NCI-H2029 treated with DMSO at 0.1 percent for 48 hours (cell line): ENCODE measurements around the gene ERGIC2.
A peak's percentile ranks its signal among the peaks of the same experiment; 100 is the strongest.

Source experiments
- DNase-seq: peaks from one replicate; lab custom pipeline; 2025; lab: John Stamatoyannopoulos, UW

Gene ERGIC2

DNA sequence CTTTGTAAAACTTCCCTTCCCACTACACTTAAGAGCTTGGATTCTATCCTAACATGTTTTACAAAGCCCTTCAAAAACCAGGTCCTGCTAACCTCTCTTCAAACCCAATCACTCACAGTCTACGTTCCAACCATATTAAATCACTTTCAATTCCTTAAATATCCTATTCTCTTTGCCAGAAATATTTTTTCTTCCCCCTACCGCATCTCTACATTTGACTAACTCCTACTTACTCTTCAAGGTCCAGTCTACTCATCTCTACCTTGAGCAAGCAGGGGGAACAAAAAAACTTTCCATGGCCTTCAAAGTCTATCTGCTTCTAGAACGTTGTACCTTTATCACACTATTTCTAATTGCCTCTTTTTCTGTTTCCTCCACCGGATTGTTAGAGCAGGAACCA is 6.1 kb downstream of the ERGIC2 start:
- DNase-seq: no peak

DNA sequence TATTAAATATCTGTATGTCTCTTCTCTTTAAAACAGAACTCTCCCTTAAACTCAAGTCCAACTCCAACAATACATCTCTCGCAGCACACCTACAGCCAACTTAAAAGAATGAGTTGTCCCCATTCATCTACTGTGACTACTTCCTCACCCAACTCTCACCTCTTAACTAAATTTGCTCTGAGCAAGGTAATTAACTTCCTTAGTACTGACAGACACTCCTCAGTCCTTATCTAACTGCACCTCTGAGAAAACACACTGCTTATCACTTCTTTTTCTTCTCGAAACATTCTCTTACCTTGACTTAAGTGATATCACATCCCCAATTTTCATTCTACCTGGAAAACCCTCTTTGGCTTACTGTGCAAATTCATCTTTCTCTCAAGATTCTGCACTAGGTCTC is 7.0 kb downstream of the ERGIC2 start:
- DNase-seq: no peak

DNA sequence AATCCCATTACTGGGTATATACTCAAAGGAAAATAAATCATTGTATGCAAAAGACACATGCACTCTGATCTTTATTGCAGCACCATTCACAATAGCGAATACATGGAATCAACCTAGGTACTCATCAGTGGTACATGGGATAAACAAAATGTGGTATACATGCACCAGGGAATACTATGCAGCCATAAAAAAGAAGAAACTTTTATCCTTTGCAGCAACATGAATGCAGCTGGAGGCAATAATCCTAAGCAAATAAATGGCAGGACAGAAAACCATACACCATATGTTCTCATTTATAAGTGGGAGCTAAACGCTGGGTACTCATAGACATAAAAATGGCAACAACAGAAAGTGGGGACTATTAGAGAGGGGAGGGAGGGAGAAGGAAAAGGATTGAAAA is 15.9 kb downstream of the ERGIC2 start:
- DNase-seq: no peak

DNA sequence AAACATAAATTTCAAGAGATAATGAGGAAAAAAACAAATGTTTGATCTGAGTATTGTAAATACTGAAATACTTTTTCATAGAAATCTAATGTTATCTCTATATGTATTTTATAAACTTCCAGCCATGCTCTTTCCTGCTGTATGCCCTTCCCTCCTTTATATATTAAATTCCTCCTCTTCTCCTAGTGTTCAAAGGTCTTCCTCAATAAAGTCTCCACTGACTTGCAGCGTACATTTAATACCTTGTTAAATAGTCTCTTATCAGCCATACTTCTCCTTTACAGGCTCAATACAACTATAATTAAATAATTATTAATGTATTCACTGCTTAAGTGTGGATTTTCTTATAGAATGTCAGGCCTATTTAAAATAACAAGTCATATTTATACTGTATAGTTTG is 26.0 kb downstream of the ERGIC2 start:
- DNase-seq: no peak

DNA sequence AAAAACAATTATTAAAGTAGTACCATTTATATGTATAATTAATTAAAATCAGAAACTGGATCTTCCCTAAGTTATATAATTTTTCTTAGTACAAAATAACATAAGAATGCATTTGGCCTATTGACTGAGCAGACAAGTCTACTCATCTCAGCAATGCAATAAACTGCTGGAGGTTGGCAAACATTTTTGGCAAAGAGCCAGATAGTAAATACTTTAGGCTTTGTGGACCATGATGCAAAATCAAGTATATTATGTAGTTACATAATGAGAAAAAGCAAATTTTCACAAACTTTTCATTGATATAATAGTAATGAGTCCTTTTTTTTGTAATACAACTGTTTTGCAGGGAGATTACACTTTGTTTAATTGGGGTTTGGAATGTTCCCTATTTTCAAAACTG is 30.9 kb downstream of the ERGIC2 start:
- DNase-seq: no peak

DNA sequence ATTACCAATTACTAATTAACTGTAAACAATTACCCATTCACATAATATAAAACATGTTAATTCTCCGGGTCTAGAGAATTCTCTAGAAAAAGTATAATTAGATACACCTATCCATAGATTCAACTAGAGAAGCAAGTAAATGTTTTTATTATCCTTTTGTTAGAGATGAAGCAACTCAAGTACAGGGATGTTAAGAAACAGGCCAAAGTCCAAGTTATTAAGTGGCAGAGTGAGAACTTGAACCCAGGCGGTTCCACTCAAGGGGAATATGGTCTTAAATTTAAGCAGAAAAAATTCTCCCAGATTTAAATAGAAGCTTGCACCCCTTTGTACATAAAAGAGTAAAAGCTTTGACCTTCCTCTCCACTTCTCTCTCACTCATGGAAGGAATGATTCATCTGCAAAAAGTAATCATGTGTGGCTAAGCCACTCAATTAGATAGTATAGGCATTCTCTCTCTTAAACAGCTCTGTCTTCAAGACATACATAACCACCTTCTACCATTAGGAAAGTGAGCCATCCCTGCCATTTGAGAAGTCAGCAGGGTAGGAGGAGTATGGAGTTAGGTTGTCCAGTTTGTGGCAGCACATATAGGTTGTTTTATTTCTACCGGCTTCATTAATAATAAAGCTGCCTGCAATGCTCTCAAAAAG is 34.1 kb downstream of the ERGIC2 start:
- no peak for DNase-seq

DNA sequence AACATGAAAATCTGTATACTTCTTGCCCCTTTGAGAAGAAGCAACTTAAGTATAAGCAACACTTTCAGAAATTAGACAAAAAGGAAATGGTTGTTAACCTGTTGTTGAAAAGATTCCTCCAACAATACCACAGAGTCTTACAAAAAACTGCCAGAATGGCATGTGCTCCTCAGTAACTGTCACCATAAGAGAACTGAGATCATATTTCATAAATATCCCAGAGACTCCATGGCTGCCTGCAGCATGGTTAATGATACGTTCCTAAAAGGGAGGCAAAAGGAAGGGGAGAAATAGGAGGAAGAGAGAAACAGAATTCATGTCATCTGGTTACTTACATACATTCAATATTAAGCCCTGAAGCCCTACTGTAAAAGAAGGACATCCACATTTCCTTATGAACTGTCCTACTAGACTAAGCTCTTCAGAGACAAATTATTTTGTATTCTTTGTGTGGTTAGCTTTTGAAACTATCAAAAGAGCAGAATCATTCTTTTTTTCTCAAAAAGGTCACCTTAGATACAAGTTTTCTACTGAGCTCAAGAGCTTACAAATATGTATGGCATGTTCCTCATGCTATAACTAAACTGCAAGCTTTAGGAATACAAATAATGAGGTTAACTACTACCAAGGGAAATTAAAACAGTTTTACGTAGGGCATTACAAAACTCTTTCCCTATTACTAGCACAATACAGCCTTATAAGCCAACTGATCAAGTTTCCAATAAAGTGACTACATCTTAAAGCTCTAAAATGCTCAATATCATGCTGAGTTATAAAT is 37.8 kb downstream of the ERGIC2 start:
- no peak for DNase-seq

DNA sequence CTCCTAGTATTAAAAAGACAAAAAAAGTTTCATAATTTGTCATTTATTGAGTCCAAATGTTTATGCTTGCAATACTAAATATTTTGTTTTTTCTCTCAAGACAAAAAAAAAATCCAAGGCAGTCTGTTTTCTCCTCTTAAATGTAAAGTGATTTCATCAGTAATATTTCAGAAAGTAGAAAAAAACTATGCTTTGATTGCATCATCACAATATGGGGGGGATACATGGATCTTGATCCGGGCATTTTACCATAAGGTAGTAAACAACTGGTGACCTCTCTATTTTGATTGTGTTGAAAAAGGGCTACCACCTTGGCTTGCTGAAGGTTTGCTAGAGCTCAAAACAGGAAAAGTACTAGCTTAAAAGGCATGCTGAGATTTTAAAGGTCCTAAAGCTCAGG is 43.6 kb downstream of the ERGIC2 start:
- DNase-seq: no peak

DNA sequence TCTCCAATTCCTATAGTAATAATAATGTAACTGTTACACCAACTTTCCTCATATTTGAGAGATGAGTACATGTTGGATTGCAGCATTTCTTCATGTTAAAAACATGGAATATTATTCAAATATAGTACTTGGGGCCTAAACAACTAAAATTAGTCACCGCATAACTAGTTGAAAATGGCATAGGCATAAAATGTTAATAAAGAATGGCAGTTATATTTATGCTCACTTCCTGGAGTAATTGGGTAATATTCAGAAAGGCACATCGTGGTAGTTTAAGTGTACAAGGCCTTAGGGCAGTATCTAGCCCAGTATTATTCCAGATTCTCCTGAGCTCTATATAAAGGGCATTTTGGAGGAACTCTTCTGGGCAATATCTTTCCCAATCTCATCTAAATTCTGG is 46.0 kb downstream of the ERGIC2 start:
- no peak for DNase-seq

DNA sequence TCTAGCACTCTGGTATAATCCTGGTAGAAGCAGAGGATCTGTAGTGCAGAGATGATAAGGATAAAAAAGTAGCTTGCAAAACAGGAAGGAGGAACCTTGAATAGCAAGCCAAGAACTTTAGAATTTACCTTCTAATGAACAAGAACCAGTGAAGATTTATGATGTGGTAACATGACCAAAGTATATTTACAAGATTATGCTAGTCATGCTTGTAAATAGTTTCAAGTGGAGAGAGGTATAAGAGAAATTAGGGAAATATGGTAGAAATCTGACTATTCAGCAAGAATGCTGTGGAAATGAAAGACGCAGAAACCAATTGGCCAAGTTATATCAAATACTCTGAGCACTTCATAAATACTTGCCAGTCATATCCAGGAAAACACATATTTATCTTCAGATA is 47.8 kb downstream of the ERGIC2 start:
- DNase-seq: no peak

DNA sequence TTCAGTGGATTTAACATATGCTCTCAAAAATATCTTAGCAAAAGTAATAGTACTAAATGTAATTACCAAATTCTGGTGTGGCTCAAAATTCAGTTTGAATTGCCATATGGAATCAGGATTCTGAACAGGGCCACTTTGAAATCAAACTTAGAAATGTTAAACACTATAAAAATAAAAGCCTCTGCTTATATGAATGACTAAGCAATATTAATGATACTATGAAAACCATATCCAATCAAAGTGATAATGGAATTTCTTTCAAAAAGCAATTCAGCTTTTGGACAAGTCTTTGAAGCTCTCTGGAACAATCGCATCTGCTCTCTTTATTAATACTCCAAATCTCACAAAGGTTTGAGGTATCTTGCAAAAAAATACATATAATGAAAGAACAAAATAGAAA is 51.6 kb downstream of the ERGIC2 start:
- no peak for DNase-seq

DNA sequence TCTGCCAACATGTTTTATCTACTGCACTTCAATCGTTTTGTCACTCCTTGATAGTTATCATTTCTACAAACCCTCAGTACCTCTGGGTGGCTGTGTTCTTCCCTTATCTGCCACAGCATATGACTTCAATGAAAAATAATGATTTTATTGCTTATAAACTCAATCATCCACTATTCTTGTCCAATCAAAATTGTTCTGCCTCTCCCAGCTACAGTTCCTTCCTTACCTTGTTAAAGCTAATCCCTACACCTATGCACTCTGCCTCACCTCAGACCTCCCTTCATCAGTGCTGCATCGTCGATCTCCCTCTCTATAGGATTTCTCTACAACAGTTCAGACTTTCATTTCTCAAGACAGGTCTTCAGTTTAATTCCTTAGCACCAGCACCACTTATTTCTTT is 58.8 kb downstream of the ERGIC2 start:
- DNase-seq: no peak

DNA sequence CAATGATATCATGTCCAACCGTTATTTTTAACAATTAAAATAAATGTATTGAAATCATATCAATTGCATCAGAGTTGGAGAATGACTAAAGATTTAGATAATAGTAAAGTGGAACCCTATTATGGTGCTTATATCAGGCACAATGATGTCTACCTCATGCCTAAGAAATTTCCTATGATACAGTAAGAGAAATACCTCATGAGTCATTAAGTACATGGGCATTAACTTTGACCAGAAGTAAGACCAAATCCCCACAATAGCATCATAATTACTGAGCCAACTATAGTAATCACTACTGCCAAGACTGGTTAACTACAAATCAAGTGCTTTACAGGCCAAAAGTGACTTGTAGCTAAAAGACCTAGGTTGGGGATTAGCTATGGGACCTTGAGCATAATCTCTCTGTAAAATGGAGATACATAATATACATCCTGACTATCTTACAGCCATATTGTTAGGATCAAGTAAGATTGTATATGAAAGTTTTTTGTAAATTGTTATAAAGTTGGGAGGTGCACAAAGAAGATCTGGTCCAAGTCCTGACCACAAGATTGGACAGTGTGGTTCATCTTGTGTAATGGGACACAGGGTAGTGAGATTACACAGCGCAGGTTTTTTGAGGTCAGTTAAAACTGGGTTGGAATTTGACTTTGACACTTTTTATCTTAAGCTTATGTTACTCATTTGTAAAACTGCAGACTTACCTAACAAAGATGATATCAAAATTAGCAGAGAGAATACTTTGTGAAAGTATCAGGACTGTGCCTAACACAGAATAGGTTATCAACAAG is 60.5 kb downstream of the ERGIC2 start:
- DNase-seq: no peak

DNA sequence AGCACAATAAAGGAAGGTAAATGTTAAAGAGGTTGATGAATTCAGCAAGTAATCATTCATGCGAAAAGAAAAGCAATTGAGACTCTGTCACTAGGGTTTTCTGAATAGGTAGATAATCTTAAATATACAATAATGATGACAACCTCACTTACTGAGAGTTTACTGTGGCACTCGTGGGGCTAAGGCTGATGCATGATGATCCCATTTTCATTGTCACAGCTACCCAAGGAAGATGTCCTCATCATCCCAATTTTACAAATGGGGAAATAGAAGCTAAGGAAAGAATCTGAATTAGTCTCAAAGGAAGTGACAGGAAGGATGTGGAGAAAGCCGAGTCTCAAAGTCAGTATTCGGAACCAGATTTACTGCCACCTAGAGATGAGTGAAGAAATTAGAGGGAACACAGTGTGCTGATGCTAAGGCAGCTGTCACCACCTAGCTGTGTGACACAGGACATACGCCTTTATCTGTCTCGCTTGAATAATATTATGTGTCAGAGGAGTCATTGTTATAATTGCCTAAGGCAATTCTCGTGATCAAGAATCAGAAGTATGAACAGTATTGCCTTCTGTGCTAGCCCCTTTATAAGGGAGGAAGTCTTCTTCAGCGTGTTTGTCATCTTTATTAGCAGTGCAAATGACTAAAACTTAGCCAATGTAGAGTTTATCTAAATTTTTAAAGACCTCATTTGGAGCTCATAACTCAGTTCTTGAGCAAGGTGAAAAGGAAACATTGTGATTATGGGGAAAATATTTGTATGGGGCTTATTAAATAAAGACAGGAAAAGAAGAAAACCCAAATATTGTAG is 63.2 kb downstream of the ERGIC2 start:
- DNase-seq: peak; percentile 44

DNA sequence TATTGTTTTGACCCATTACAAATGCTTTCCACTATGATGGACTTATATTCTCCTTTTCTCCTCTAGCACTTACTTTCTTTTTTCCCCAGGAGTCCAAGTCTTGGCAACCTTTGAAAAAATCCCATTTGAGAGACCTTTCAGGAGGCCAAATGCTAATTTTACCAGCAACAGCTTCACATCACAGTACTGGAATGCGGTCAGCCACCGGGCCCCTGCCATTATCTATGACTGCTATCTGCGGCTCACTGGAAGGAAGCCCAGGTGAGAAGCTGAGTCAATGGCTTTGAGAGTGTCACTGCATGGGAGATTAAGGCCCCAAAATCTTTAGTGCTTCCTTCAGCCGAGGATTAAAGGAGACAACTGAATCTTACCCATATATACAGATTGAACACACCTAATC is 64.2 kb downstream of the ERGIC2 start:
- no peak for DNase-seq

DNA sequence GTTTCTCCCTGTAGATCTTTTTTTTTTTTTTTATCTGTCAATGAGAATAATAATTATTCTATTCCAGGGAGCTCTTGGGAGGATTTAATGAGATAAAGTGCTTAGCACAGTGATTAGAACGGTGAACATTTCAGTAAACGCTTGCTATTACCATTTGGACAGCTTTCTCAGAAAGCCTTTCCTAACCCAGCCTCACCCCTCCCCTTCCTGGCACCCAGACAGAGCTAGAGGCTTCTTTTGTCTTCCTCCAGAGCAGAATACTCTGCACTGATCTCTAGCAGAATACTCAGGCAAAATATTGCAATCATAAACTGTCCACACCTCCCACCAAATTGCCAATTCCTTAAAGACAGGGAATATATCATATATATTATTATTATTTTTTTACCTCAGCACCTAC is 66.6 kb downstream of the ERGIC2 start:
- no peak for DNase-seq

DNA sequence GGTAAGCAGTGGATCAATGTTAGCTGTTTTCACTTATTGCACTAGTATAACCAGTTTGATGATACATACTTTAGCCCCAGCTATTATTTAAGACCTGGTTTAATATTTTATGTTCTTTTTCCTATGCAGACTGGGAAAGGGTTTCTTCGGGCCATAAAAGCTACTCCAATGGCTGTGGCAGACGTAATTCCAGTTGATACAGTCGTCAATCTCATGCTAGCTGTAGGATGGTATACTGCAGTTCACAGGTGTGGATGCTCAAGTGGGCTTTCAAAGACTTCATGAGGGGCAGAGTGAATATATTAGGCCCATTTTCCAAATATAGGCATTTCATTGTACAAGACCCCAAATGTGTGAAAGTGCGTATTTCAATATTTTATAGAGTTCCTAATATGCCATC is 70.1 kb downstream of the ERGIC2 start:
- no peak for DNase-seq

DNA sequence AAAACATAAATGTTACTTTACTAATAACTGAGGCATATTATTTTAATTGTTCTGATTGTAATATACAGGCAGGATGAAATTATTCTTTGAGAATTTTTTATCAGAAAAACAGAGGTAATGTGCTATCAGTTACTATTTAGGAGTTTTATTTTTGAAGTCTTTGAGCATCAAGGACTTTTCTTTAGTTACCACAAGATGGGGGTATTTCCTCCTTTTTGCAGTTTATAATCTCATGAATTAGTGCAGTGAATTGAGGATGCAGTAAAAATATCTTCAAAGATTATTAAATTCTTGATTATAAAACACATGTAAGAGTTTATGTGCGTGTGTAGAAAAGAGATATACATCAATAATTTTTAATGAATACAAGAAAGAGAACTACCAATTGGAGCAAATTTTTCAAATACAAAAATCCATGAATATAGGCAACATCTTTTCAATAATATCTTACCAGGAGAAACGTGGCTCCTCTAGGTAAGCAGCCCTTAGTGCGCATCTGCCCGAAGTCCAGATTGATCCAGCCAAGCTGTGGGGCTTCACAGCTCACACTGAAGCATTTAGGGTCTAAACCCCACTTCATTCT is 71.6 kb downstream of the ERGIC2 start:
- no peak for DNase-seq

DNA sequence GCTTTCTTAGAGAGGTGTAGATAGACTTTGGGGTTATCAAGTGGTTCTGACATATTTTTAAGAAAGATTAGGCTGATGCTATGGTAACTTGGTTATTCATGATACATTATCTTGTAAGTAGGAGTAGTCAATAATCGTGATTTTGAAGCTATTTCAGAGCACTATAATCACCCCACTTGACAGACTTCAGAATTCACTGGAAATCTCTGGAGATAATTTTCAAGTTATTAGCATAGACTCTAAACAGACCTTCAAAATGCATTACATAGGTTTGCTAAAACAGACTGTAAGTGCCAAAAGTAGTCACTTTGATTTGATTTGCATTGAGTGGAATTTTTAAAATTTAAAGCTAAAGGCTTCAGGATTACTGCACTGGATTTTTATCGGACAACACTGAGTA is 74.3 kb downstream of the ERGIC2 start:
- no peak for DNase-seq

DNA sequence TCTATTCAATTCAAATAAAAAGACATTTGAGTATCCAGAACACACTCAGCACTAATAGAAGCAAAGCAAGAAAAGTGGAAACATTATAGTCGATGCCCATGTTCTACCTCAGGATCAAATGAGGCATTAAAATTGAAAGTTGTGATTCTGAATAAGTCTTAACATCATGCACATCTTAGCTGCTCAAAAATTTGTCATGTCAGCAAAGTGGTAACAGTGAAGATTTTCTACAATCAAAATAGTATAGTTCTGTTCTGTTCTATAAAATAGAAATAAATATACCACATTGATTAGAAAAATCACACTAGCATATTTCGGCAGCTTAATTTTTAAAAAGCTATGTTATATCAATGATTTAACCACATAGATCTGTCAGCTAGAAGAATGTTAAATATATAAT is 74.7 kb downstream of the ERGIC2 start:
- DNase-seq: no peak

DNA sequence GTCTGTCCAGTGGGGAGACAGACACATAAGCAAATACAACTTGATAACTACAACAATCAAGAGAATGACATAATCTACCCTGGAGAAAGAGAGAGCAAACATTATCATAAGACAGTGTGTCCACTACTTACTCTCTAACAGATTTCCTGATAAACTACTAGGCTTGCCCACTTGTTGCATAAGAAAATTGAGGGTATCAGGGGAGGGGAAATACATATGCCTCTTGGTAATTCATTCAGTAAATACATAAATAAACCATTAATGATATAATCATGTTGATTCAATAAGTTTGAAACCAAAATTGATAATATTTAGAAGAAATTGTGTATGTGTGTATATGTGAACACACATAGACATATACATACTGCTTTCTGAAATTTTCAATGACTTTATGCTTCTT is 76.6 kb downstream of the ERGIC2 start:
- DNase-seq: no peak

DNA sequence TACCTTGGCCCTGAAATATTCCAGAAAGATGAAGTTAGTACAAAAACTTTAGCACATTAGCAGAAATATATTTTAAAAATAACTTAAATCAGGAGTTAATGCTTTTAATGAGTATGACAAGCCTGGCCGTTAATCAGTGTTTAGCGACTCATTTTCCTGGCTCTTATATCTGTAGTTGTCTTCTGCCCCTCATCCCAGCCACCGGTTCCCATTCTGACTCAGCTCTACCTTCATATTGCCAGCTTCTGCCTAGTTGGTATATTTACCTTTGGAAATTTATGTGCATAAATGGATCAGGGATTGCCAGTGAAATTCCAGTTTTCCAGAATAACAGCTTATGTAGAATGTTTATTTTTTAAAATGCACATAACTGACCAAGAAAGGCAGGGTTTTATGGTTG is 79.9 kb downstream of the ERGIC2 start:
- no peak for DNase-seq
